AG04449 (cell line): ENCODE measurements around the gene HDAC1.

ENCODE experiments used
- CTCF ChIA-PET: fragments of 350-600 bp; formaldehyde crosslinking; extraction: SDS; loops from one replicate; lab custom pipeline; 2021; ENCODE audit warnings: antibody characterized with exemption; lab: Yijun Ruan, JAX
- POLR2A ChIA-PET: fragments of 400-600, 350-600 bp; formaldehyde crosslinking; extraction: SDS; loops from one replicate; lab custom pipeline; 2020; ENCODE audit warnings: antibody characterized with exemption, inconsistent platforms; lab: Yijun Ruan, JAX
- DNase-seq: peaks from one replicate; pipeline ENCODE4 v3.0.0-alpha.2; 2010; ENCODE audit warnings: low read depth, low spot score
- H3K4me3 ChIP-seq: 2 replicates; pipeline ENCODE4 v1.5.1; 2011; ENCODE audit warnings: low read depth, mild to moderate bottlenecking, control low read depth, low read length
- CTCF ChIP-seq: IDR thresholded peaks from one replicate; pipeline ENCODE4 v1.5.1; 2011; ENCODE audit warnings: mild to moderate bottlenecking, moderate library complexity, low read length, control low read depth, inconsistent platforms; ENCODE audit not compliant: insufficient read depth; ENCODE audit errors: missing control alignments

The HDAC1 gene

GRCh38 chr1:32373996-32374592 lies 82.2 kb downstream of the HDAC1 start:
- no peak overlapping the region for H3K4me3 ChIP-seq
- POLR2A ChIA-PET: no interaction called here
- CTCF ChIA-PET: interaction anchor here (1.2 kb wide), 1 partner anchor 10 kb away, joined by 4 read pairs; no protein-coding TSS in a partner anchor
- no peak for DNase-seq
- no peak for TF ChIP-seq CTCF

GRCh38 chr1:32376199-32376598 lies 84.3 kb downstream of the HDAC1 start:
- no peak overlapping the region for H3K4me3 ChIP-seq
- ChIA-PET CTCF (interaction anchor here (1.0 to 1.4 kb wide), 3 partner anchors 11 to 161 kb away, joined by 3 to 5 read pairs (median 3); no protein-coding TSS in a partner anchor), POLR2A (interaction anchor here (1.1 to 1.2 kb wide), 3 partner anchors 11 to 40 kb away, joined by 3 read pairs; partner anchors contain the start of genes BSDC1 and MARCKSL1)
- TF ChIP-seq CTCF: no peak
- no peak for DNase-seq

- no peak for TF ChIP-seq CTCF
- CTCF ChIA-PET: interaction anchor here (1.3 to 1.4 kb wide), 2 partner anchors 10 to 162 kb away, joined by 4 to 7 read pairs; no protein-coding TSS in a partner anchor
- no peak overlapping the region for H3K4me3 ChIP-seq
- no peak for DNase-seq
- POLR2A ChIA-PET: interaction anchor here (1.2 kb wide), 1 partner anchor 17 kb away, joined by 3 read pairs; the partner anchor contains the start of gene BSDC1
Measured at GRCh38 chr1:32377541-32378220, 85.8 kb downstream of the HDAC1 start.

DNA sequence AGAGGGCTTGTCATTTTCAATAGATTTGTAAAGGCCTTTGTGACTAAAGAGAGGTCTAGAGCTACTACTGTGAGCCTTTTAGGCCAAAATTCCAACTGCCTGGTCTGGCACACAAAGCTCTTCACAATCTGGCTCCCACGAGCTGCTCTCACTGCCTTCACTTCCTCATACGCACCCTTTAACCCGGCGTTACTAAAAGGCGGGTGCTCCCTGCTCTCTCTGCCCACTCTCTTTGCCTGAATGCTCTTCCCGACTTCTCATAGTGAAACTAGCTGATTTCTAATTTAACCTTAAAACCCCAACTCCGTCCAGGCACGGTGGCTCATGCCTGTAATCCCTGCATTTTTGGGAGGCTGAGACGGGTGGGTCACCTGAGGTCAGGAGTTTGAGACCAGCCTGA lies 88.2 kb downstream of the HDAC1 start:
- no peak for TF ChIP-seq CTCF

More for the DNA sequence above, 88.2 kb downstream of the HDAC1 start:
- ChIA-PET POLR2A (interaction anchor here (1.1 kb wide), 1 partner anchor 138 kb away, joined by 3 read pairs; no protein-coding TSS in a partner anchor), CTCF (interaction anchor here (0.7 to 1.0 kb wide), 2 partner anchors 17 to 164 kb away, joined by 4 read pairs; partner anchors contain the start of gene TSSK3)
- DNase-seq: no peak
- no peak overlapping the region for H3K4me3 ChIP-seq
